Liver (tissue), 3 donors: Measurements from ENCODE around the gene MICALL1.

ENCODE experiments used
- FOXA1 ChIP-seq: IDR thresholded peaks from 2 replicates; pipeline ENCODE4 v1.6.1; 2016; ENCODE audit warnings: antibody characterized with exemption
- MAX ChIP-seq: IDR thresholded peaks from 2 replicates; pipeline ENCODE4 v1.6.1; 2016; ENCODE audit warnings: antibody characterized with exemption
- TAF1 ChIP-seq: conservative IDR thresholded peaks from 2 replicates; pipeline ENCODE4 v1.6.1; 2016; ENCODE audit warnings: antibody characterized with exemption, mild to moderate bottlenecking
- TF ChIP-seq, protein P1 (sequence below): fragments of 150-350 bp; IDR thresholded peaks from 2 replicates; pipeline ENCODE4 v1.5.1; 2017; ENCODE audit warnings: improper control_type of control experiment, low read depth, low read length; ENCODE audit not compliant: missing input control
- donor health status: healthy.
- donor health status: healthy.

GRCh38 chr22:37967637-37968451 is 61.7 kb downstream of the MICALL1 start:
- TF ChIP-seq, protein P1, sequence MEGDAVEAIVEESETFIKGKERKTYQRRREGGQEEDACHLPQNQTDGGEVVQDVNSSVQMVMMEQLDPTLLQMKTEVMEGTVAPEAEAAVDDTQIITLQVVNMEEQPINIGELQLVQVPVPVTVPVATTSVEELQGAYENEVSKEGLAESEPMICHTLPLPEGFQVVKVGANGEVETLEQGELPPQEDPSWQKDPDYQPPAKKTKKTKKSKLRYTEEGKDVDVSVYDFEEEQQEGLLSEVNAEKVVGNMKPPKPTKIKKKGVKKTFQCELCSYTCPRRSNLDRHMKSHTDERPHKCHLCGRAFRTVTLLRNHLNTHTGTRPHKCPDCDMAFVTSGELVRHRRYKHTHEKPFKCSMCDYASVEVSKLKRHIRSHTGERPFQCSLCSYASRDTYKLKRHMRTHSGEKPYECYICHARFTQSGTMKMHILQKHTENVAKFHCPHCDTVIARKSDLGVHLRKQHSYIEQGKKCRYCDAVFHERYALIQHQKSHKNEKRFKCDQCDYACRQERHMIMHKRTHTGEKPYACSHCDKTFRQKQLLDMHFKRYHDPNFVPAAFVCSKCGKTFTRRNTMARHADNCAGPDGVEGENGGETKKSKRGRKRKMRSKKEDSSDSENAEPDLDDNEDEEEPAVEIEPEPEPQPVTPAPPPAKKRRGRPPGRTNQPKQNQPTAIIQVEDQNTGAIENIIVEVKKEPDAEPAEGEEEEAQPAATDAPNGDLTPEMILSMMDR, result no peak
- TF ChIP-seq TAF1, result no peak
- TF ChIP-seq FOXA1, result no peak
- no peak for TF ChIP-seq MAX
